Activated CD8-positive, alpha-beta memory T cell treated with anti-CD3 and anti-CD28 coated beads for 36 hours (primary cell): ENCODE measurements around the gene GRAP2. TPM values are rescaled to one million over a fixed set of nuclear protein-coding genes. Genes with fewer than 3 reads are reported as not detected.

Experiments used
- CTCF ChIA-PET: fragments of 350-600 bp; sonication (Branson Sonifier 250); formaldehyde crosslinking; loops from one replicate; lab custom pipeline; 2021; ENCODE audit warnings: antibody characterized with exemption; lab: Charles Lee
- POLR2A ChIA-PET: fragments of 350-600 bp; sonication (Branson Sonifier 250); formaldehyde crosslinking; loops from one replicate; lab custom pipeline; 2021; ENCODE audit warnings: antibody characterized with exemption; lab: Charles Lee
- total RNA-seq, 2 experiments: library from RNA; stranded (reverse); gene quantifications; one replicate each; pipeline ENCODE4 v1.2.3, GENCODE V29; 2021

The GRAP2 gene
- total RNA-seq, 2 experiments from 2014 or later, result 39.9 to 42.3 TPM

- ChIA-PET POLR2A (no interaction called here), CTCF (interaction anchor here (0.9 kb wide), 1 partner anchor 225 kb away, joined by 3 read pairs; no protein-coding TSS in a partner anchor)
These were observed 46.6 kb downstream of the GRAP2 start for GRCh38 chr22:39947220-39948216.

GRCh38 chr22:39949964-39950737 lies 49.3 kb downstream of the GRAP2 start:
- ChIA-PET POLR2A (no interaction called here), CTCF (interaction anchor here (1.1 to 1.9 kb wide), 6 partner anchors 8 to 371 kb away, joined by 3 to 5 read pairs (median 4); no protein-coding TSS in a partner anchor)

- POLR2A ChIA-PET, result interaction anchor here (0.8 kb wide), 1 partner anchor 9 kb away, joined by 5 read pairs; no protein-coding TSS in a partner anchor
- CTCF ChIA-PET, result interaction anchor here (0.7 to 1.9 kb wide), 5 partner anchors 8 to 373 kb away, joined by 3 to 5 read pairs (median 3); partner anchors contain the start of gene TMA7B
These were observed 50.9 kb downstream of the GRAP2 start for GRCh38 chr22:39951603-39952293.

GRCh38 chr22:39952347-39952746 lies 51.5 kb downstream of the GRAP2 start:
- POLR2A ChIA-PET, result interaction anchor here (0.6 kb wide), 1 partner anchor 432 kb away, joined by 3 read pairs; no protein-coding TSS in a partner anchor
- CTCF ChIA-PET, result interaction anchor here (0.7 to 1.5 kb wide), 4 partner anchors 20 to 423 kb away, joined by 3 read pairs; no protein-coding TSS in a partner anchor

- ChIA-PET POLR2A (interaction anchor here (0.6 kb wide), 1 partner anchor 433 kb away, joined by 3 read pairs; no protein-coding TSS in a partner anchor), CTCF (interaction anchor here (0.7 to 1.3 kb wide), 3 partner anchors 83 to 424 kb away, joined by 3 read pairs; no protein-coding TSS in a partner anchor)
These were observed 52.2 kb downstream of the GRAP2 start for GRCh38 chr22:39953101-39953500.

GRCh38 chr22:39954584-39955055 lies 53.7 kb downstream of the GRAP2 start:
- ChIA-PET CTCF (no interaction called here), POLR2A (no interaction called here)

- POLR2A ChIA-PET, result no interaction called here
- CTCF ChIA-PET, result no interaction called here
These were observed 54.8 kb downstream of the GRAP2 start for GRCh38 chr22:39955675-39956074.

- CTCF ChIA-PET, result interaction anchor here (1.1 kb wide), 1 partner anchor 423 kb away, joined by 3 read pairs; no protein-coding TSS in a partner anchor
- POLR2A ChIA-PET, result interaction anchor here (0.6 kb wide), 2 partner anchors 24 to 49 kb away, joined by 4 to 6 read pairs; no protein-coding TSS in a partner anchor
These were observed 56.2 kb downstream of the GRAP2 start for GRCh38 chr22:39956932-39957664.

GRCh38 chr22:39958009-39958711 lies 57.3 kb downstream of the GRAP2 start:
- ChIA-PET POLR2A (no interaction called here), CTCF (no interaction called here)

- ChIA-PET CTCF (interaction anchor here (1.2 to 1.3 kb wide), 2 partner anchors 8 to 26 kb away, joined by 3 read pairs; no protein-coding TSS in a partner anchor), POLR2A (no interaction called here)
These were observed 58.2 kb downstream of the GRAP2 start for GRCh38 chr22:39958949-39959639.

- ChIA-PET POLR2A (interaction anchor here (0.6 kb wide), 1 partner anchor 27 kb away, joined by 3 read pairs; no protein-coding TSS in a partner anchor), CTCF (interaction anchor here (1.2 to 1.3 kb wide), 2 partner anchors 8 to 27 kb away, joined by 3 read pairs; no protein-coding TSS in a partner anchor)
These were observed 59.0 kb downstream of the GRAP2 start, which contains the start of gene TMA7B for GRCh38 chr22:39959640-39960447. Gene TMA7B, plus strand, starts transcription at chr22:39960397. Its CDS starts 3,978 bp downstream, at chr22:39964375.

GRCh38 chr22:39960791-39961746 lies 60.2 kb downstream of the GRAP2 start:
- POLR2A ChIA-PET, result interaction anchor here (0.6 to 0.8 kb wide), 3 partner anchors 9 to 573 kb away, joined by 3 to 11 read pairs (median 5); no protein-coding TSS in a partner anchor
- CTCF ChIA-PET, result interaction anchor here (1.2 kb wide), 1 partner anchor 28 kb away, joined by 3 read pairs; no protein-coding TSS in a partner anchor

- ChIA-PET CTCF (no interaction called here), POLR2A (no interaction called here)
These were observed 61.2 kb downstream of the GRAP2 start for GRCh38 chr22:39962071-39962470.

- ChIA-PET CTCF (interaction anchor here (0.7 to 1.4 kb wide), 2 partner anchors 29 to 431 kb away, joined by 3 to 5 read pairs; partner anchors contain the start of gene FAM83F), POLR2A (no interaction called here)
These were observed 64.9 kb downstream of the GRAP2 start for GRCh38 chr22:39965748-39966147.
